ENCODE data around the gene CD6.

CD6 gene

DNA sequence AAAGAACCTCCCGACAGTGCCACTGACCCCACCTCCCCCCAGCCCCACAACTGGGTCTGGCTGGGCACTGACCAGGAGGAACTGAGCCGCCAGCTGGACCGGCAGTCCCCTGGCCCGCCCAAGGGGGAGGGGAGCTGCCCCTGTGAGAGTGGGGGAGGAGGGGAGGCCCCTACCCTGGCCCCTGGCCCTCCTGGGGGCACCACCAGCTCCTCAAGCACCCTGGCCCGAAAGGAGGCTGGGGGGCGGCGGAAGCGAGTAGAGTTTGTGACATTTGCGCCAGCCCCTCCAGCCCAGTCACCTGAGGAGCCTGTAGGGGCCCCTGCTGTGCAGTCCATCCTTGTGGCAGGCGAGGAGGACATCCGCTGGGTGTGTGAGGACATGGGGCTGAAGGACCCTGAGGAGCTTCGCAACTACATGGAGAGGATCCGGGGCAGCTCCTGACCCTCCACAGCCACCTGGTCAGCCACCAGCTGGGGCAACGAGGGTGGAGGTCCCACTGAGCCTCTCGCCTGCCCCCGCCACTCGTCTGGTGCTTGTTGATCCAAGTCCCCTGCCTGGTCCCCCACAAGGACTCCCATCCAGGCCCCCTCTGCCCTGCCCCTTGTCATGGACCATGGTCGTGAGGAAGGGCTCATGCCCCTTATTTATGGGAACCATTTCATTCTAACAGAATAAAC lies 34.9 kb upstream of the CD6 start:
- no peak for DNase-seq

DNA sequence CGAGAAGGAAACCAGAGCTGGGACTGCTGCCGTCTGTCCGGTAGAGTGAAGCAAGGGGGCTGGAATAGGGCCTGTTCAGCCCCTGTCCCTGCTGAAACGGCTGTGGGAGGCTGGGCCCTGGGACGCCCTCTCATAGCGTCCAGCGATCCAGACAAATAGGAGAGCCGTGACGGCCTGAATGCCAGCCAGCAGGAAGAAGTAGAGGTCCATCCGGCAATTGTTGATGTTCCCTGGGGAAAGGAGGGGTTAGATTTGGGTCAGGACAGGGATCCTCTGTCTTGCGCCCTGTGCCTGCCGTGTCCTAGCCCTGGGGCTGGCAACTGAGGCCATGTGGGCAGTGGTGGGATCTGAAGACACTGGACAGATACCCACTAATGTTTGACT lies 34.3 kb upstream of the CD6 start:
- no peak for DNase-seq

DNA sequence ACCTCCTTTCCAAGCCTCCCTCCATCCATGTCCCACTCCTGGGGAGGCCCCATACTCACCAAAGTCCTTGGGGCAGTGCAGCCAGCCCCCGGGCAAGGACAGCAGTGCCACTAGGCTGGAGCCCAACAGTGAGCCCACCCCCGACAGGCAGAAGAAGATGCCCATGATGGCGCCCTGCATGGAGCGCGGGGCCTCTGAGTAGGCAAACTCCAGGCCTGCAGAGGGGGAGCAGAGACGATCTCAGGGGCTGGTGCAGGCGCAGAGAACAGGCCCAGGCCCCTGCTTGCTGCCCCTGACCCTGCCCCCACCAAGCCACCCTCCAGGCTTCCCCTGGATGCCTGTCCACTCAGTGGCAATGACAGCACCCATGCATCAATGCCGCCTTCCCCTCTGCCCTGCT lies 33.7 kb upstream of the CD6 start:
- no peak for DNase-seq

DNA sequence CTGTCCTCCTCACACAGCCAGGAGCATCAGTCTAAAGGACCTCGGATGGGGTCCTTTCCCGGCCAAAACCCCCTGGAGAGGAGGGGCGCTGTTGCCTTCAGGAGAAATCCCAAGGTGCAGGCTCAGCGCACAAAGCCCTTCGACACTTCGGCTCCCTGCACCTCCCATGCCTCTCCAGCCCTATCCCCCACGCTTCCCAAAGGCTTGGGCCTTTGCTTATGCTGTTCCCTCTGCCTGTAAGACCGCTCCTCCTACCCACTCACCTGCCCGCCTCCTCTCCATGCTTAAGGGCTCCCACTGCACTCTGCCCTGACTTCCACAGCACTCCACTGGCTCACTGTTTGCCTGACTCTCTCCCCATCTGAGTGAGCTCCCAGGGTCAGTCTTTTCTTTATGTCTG lies 33.0 kb upstream of the CD6 start:
- no peak for DNase-seq

DNA sequence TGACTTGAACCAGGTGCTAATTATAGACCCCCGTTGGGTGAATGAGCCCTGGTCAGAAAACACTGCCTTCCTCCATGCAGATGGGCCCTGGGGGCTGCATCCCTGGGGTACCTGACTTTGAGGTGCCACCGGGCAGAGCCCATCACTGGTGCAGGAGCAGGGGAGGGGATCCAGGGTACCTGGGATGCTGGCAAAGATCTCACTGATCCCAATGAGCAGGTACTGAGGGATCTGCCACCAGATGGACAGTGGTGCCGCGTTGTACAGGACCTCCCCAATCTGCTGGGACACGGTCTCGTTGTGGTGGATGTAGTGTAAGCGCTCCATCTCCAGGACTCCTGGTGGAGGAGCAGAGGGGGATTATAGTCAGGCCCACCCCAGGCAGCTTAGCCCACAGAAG lies 32.2 kb upstream of the CD6 start:
- DNase-seq, result no peak

DNA sequence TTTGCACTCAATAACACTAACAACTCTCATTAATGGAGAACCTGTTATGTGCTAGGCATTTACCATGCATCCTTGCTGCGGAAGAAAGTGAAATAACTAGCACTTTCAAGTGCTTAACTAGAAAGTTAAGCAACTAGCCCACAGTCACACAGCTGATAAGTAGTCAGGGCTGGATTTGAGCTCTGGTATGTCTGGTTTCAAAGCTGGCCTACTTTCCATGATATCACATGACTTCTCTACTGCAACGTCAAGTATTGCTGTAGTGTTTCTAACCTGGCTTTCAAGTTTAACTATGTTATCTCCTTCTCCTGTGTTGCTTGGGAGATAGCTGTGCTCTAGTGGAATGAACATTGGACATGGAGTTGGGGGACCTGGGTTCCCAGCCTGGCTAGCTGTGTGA lies 31.6 kb upstream of the CD6 start:
- DNase-seq, result no peak

DNA sequence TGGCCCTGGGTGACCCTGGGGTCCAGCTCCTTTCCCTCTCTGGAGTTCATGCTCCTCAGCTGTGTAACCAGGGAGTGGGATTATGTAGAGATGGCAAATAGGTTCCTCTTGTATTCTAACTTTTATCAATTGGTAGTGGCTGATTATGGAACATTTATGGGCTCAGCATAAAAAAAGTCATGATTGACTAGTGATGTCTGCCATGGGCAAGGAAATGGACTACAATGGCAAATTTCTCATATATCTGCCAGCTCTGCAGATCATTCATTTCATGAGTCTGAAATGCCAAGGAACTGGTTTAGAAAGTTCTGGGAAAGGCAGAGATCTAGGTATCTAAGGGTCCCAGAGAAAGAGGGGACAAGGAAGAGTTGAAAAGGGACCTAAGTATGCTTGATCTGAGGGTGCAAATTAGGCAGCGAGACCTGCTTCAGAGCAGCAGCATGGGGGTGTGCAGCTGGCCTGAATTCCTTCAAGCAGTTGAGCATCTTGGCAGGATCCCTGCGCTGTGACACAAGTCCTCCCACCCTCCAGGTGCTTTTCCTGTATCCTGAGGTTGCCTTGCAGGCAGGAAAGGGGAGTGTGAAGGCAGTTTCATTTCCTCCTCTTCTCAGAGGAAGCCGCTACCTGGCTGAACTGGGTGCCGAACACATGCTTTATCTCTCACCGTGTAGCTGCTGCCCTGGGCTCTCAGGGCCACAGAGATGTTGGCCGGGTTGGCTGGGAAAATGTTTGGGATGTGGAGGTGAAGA lies 29.9 kb upstream of the CD6 start:
- no peak for DNase-seq

DNA sequence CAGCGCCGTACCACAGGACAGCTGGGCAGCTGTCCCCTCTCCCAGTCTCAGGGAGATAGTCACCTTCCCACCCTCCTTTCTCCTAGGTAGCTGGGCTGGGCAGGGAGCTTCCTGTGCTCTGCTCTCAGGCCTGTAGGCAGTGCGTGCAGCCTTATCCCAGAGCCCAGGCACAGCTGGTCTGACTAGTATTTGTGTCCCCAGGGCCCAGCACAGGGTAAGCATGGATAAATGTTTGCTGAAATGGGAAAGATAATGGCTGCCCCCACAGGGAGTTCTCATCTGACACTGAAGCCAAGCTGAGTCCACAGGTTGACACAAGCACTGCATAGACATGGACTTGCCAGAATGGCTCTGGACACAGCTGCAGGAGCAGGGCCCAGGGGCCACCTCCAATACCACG lies 29.3 kb upstream of the CD6 start:
- DNase-seq, result no peak

DNA sequence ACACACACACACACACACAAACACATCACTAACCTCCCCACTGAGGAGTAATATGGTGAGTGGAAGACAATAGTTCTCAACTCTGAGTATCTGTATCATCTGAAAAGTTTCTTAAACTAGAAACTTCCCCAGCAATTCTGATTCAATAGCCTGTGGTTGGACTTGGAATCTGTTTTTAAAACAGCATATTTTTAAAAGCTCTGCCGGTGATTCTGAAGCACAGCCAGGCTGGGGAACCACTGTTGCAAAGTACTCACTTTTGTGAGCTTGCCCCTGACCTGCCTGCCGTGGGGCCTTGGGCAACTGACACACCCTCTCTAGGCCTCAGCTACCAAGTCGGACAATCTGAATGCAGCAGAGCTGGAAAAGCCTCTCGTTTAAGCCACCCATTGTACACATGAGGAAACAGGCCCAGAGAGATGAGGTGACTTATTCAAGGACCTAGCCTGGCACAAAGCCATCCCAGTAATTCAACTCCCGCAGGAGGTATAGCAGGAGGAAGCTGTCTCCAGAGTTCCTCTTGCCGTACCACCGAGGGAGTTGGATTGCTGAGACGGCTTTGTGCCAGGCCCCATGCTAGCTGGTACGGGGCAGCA lies 28.4 kb upstream of the CD6 start:
- no peak for DNase-seq

DNA sequence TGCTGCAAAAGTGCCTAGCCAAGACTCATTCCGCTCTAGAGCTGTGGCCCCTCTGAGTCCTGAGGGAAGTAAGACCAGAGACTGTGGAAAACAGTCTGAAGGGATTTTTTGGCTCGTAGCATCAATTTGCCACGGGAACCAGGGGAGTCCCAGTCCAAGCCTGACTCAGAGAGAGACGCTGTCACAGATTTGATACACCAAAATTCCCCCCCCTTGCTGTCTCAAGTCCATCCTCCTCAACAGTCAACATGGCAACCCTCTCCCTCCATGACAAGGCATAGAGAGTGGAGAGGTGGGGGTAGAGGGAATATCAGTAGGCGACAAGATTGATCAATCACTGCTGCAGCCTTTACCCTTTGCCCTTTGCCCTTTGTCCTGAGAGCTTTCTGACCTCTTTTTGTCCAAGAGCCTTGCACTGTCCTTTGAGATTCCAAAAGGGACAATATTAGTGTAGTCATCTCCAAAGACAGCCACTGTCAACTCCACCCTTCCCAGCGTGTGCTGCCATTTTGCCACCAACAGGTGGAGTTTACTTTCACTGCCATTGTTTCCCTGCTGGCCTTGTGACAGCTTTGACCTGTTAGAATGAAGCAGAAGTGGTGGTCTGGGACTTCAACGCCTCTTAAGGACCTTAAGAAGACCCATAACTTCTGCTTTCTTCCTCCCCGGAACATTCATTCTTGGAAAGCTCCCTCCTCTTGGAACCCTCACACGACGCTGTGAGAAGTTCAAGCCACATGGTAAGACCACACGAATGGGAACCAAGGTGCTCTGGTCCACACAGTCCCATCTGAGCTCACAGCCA lies 26.8 kb upstream of the CD6 start:
- no peak for DNase-seq

DNA sequence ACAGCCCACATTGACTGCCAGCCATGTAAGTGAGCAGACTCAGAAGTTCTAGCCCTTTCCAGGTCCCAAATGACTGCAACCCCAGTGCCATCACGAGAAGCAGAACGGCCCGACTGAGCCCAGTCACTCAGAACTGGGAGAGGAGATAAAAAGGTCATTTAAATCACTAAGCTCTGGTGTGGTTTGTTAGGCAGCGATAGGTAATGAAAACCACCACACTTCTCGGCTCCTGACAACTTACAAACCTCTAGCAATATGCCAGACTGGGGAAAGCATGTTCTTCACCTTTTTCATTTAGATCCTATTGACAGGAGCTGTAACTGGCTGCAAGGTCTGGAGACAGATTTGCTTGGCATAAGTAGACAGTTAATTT lies 26.2 kb upstream of the CD6 start:
- DNase-seq, result no peak

DNA sequence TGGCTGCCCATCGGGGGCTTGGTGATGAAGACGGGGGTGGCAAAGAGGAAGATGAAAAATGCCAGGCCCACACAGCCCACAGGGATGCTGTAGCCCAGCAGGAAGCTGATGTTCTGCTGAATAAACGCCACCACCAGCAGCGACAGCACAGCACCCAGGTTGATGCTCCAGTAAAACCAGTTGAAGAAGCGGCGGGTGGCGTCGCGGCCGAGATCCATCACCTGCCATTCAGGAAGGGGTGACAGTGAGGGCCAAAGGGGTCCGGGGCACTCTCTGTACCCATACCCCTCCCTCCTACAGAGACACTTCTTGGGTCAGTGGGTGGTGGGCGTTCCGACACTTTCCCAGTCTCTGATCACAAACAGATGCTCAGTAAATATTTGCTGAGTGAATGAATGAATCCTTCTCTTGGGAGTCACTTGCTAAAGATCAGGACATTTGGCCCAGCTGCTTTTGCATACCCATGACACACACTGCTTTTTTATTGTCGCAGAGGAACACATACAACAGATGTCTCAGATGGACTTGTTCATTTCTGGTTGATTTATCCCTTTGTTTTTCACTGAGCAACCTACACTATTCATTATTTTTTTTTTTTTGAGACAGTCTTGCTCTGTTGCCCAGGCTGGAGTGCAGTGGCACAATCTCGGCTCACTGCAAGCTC lies 24.7 kb upstream of the CD6 start:
- no peak for DNase-seq

DNA sequence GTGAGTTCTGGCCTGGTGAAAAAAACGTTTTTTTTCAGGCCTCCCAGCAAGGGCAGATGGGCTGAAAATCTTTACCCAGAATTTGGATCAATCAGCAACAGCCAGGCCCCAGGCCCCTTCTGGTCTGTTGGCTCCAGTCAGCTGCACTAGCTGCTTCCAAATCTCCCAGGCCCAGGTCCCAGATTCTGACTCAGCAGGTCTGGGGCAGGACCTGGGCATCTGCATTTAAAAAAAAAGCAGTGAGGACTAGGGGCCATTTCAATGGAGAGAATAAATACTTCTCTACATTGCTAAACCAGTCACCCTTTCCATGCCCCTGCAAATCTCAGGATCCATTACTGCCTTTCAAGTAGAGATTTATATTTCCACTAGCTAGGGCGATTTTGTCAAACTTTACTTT lies 23.8 kb upstream of the CD6 start:
- DNase-seq, result no peak

DNA sequence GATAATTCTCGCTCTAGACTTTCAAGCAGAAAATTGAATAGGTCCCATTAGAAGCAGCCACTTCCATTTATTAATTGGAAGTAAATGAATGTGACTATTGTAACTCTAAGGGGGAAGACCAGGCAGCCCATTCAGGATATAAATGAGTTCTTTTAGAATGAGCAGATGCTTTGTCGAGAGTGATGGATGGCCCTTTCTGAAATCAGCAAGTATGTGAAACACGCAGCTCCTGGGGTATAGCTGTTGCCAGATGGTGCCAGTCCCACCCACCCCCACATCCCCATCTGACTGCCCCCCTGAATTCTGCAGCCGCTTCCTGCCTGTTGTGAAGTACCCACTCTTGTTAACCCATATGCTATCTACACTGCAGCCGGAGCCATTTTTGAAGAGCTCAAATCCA lies 23.2 kb upstream of the CD6 start:
- DNase-seq, result no peak

DNA sequence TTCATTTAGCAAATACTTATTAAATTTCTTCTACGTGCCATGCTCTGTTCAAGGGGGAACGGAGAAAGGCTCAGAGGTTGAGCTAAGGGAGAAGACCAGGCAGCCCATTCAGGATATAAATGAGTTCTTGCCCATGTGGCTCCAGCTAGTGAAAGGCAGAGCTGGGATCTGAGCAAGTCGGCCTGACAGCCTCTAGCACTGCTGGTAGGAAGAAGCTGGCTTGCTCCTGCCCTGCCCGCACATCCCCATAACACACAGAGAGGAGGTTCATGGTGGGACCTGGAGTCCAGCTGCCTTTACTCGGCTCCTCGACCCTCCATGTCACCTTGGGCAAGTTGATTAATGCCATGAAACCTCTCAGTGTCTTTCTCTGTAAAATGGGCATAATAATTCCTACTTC lies 21.5 kb upstream of the CD6 start:
- no peak for DNase-seq

DNA sequence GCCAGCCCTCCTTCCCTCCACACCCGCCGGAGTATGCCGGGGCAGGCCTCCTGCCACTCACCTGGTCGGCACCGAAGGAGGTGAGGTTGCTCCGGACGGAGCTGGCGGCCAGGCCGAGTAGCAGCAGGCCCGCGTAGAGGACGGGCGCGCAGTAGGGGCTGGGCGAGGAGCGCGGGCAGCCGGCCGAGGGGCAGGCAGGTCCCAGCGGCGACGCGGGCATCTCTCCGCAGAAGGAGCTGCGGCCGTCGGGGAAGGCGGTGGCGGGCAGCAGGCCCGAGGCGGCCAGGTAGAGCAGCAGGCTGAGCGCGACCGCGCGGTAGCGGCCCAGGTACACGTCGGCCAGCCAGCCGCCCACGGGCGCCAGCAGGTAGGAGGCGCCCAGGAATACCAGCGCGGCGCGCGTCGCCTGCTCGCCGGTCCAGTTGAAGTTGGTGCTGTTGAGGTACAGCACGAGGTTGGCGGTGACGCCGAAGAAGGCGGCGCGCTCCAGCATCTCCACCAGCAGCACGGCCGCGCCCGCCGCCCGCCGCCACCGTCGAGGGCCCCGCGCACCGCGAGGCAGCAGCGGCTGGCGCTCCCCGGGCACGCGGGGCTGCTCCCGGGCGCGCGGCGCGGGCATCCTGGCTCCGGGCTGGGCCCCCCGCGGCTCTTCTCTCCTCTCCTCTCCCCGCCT lies 20.4 kb upstream of the CD6 start:
- DNase-seq, result no peak

DNA sequence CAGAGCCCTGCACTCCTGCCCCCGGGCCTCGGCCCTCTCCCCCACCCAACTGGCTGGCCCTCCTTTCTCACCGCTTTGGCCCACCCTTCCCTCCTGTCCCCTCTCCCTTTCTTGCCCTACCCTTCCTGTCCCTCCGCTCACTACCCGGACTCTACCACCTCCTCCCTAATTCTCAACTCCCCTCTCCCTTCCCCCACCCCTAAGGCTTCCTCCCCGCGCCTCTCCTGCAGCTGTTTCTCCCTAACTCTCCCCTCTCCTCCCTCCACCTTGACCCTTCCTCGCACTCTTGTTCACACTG lies 19.9 kb upstream of the CD6 start:
- DNase-seq, result no peak

DNA sequence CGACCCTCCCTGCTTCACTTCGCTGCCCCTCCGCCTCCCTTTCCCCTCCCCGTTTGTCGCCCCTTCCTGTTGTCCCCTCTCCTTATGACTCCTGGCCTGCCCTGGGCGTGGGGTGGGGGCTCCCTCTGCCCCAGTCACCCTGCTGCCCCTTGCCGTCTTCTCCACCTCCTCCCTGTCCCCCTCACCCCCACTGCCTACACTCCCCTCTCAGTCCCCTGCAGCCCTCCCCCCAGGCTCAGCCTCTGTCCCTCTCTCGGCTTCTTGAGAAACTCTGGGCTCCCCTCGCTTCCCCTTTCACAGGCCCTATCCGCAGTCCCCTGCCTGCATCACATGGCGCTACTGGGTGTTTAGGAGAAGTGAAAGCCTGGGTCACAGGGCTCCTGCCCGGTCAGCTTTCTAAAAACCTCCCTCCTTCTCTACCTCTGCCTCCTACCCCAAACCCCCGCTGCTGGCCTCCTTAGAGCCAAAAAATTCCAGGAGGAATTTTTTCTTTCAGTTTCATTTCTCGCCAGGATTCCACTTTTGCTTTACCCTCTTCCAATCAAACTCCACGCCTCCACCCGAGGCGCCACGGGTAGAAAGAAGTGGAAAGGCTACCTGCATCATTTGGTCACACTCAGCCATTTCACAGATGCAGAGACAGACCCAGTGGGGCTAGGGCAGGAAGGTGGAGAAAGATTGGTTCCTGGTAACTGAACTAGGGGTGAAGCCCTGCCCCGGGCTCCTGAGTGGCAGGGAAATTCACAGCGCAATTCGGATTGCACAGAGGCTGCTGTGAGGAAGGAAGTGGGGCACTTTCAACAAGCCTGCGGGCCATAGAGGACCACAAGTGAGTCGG lies 19.4 kb upstream of the CD6 start, which contains the start of gene SLC15A3:
TSS of gene SLC15A3 (minus strand) at position 273 of the 838 bp plus-strand sequence. CDS start 625 bp downstream, outside the sequence.
- DNase-seq, result no peak

DNA sequence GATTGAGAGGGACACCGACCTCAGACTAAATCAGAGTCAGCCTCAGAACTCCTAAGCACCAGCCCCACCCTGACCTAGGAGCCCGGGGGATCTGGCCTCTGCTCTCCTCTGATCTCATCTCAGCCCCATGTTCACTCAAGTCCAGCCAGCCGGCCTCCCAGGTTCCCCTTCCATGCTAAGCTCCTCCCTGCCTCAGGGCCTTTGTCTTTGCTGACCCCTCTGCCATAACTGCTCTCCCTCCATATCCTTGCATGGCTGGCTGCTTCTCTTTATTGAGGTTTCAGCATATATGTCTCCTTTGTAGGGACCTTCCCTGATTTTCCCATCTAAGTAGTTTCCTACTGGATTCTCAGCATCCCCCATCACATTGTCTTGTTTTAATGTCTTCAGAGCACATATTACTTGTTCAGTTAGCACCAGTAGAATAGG lies 18.7 kb upstream of the CD6 start:
- DNase-seq, result no peak

DNA sequence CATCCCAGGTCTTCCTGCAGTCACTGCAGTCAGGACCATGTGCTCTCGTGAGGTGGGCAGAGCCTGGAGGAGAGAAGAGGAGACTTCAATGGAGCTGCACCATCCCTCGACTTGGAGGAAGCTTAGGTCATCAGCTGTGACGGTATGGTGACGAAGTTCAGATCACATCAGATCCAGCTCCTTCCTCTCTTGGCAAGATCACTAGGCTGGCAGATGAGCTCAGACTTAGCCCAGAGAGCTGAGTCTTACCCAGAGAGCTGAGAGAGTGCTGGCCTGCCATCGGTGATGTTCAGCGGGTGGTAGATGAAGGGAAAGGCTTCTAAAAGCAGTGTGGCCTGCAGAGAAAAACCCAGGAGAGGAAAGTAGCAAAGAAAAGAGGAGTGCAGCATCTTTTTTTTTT lies 17.7 kb upstream of the CD6 start:
- no peak for DNase-seq

DNA sequence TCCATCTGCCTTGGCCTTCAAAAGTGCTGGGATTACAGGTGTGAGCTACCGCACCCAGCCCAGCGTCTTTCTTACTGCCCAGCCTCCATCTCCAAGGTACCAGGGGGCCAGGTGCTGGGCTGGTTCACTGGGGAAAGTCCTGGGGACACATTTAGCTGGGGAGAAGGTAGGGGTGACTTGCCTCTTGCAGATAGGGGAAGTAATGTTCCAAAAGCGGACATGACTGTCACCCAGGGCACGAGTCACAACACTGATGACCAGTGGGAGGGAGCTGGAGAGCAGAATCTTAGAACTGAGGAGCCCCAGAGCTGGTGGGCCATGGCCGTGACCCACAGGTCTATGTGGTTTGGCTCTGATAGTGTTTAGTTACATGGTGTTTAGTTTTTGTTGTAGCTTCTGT lies 17.1 kb upstream of the CD6 start:
- DNase-seq, result no peak

DNA sequence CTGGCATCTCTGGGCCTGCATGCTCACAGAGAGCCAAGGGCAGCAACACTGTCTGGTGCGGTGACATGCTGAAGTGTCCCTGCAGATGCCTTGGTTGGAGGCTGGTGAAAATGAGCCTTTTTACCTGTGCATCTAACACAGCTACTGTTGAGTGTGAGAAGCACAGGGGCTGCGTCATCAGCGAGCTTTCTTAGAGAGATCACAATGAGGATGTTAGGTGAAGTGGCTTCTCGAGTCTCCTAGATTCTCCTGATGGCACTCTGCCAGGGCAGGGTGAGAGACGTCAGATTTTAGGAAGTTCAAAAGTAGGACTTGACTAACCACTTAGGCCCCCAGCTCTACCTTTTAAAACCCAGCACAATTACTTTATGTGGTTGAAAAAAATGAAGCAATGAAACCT lies 15.9 kb upstream of the CD6 start:
- no peak for DNase-seq

Measured in activated CD4-positive, CD25-positive, alpha-beta regulatory T cell treated with anti-CD3 and anti-CD28 coated beads, Interleukin-2, amount 50 U/mL, for 72 hours (primary cell).